ENCODE data around the gene IRF3.
A peak's percentile ranks its signal among the peaks of the same experiment; 100 is the strongest.

The IRF3 gene, protein sequence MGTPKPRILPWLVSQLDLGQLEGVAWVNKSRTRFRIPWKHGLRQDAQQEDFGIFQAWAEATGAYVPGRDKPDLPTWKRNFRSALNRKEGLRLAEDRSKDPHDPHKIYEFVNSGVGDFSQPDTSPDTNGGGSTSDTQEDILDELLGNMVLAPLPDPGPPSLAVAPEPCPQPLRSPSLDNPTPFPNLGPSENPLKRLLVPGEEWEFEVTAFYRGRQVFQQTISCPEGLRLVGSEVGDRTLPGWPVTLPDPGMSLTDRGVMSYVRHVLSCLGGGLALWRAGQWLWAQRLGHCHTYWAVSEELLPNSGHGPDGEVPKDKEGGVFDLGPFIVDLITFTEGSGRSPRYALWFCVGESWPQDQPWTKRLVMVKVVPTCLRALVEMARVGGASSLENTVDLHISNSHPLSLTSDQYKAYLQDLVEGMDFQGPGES

DNA sequence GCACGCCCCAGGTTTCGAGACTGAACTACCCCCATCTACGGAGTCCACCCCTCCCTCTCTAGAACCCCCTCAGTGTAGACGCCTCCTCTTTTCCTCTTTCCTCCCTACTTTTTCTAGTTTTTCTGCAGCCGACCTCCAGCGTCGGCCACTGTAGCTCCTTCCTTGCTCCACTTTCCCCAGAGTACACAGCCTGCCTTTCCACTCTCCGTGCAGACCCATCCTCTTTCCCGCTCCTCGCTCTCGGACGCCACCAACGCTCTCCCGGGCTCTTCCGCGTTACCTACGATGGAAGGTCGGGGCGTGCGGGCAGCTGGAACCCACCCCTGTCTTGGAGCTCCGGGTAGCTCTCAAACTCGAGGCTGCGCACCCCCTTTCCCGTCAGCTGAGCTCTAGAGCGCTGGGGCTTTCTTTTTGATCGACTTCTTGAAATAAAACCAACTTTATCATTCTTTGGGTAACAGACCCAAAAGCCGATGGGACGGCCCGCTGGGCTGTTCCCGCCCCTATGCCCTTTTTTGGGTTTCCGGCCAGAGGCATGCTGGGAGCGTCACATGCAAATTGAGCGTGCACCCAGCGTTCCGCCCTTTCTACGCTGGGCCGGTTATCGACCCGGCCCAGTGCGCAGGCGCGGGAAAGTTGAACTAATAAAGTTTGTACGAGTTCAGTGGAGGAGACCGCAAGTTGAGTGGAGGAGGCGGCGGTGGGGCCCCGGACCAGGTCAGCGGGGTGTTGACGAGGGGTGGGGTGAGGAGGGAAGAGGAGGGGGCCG, at the start of gene IRF3, which contains the start of gene BCL2L12:
IRF3 (minus strand) TSS at position 507 of the 769 bp plus-strand sequence. CDS start 1,019 bp downstream, outside the sequence.
BCL2L12 (plus strand) TSS at position 583 of the 769 bp plus-strand sequence. CDS start 760 bp downstream, outside the sequence.
- peak; percentile 98 for DNase-seq

DNA sequence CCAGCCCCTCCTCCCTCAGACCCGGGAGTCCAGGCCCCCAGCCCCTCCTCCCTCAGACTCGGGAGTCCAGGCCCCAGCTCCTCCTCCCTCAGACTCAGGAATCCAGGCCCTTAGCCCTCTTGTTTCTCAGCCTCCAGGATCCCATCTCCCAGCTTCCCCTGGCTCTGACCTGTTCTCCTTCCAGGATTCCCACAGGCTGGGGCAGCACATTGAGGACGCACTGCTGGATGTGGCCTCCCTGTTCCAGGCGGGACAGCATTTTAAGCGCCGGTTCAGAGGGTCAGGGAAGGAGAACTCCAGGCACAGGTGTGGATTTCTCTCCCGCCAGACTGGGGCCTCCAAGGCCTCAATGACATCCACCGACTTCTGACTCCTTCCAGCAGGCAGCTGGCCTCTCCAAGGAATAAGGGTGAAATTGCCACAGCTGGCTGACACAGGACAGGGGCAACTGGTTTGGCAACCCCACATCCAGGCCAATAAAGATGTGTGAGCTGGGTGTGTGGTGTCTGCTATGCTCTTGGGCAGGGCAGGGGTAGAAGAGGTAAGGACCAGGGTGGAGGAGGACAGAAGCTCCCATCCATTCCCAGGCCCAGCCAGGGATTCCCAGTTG, 47.7 kb upstream of the IRF3 start:
- DNase-seq = no peak

DNA sequence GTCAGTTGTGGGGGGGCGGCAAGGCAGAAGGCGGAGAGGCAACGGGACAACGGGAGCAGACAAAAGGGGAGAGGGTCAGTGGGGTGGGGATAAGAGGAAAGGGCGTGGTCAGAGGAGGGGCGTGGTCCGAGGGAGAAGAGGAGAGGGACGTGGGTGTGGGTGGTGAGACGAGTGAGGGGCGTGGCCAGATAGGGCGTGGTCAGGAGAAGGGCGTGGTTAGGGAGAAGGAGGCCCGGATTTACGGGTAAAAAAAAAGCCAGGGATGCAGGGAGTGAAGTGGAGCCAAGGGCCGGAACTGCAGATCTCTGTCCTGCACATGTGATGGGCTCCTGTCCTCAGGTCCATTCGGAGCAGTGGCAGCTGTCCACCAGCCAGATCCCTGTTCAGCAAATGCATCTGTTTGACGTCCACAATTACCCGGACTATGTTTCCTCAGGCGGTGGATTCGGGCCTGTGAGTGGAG, 46.8 kb upstream of the IRF3 start:
- peak; percentile 11 for DNase-seq

DNA sequence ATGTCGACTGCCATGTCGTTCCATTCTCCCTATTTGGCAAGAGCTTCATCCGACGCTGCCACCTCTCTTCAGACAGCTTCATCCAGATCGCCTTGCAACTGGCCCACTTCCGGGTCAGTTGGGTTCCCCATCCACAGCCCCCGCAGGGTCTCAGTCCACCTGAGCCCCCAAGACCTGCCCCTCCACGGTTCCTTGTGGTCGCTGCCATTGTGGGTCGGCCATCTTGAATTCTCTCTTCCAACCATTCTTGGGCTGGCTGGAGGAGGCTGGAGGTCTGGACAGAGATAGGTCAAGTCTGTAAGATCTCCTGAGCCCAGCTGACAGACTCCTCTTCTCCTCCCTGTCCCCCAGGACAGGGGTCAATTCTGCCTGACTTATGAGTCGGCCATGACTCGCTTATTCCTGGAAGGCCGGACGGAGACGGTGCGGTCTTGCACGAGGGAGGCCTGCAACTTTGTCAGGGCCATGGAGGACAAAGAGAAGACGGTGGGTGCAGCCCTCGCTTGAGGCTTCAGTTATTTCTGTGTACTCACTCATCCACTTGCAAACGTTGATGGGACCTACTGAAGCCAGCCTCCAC, 44.8 kb upstream of the IRF3 start:
- no peak for DNase-seq

DNA sequence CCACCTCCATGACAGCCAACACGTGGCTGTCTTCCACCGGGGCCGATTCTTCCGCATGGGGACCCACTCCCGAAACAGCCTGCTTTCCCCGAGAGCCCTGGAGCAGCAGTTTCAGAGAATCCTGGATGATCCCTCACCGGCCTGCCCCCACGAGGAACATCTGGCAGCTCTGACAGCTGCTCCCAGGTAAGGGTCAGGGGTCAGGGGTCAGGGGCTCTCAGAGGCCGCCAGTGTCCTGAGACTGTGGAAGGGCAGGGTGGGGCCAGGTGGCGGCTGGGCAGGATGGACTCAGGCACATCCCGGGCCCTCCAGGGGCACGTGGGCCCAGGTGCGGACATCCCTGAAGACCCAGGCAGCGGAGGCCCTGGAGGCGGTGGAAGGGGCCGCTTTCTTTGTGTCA, 40.3 kb upstream of the IRF3 start:
- no peak for DNase-seq

DNA sequence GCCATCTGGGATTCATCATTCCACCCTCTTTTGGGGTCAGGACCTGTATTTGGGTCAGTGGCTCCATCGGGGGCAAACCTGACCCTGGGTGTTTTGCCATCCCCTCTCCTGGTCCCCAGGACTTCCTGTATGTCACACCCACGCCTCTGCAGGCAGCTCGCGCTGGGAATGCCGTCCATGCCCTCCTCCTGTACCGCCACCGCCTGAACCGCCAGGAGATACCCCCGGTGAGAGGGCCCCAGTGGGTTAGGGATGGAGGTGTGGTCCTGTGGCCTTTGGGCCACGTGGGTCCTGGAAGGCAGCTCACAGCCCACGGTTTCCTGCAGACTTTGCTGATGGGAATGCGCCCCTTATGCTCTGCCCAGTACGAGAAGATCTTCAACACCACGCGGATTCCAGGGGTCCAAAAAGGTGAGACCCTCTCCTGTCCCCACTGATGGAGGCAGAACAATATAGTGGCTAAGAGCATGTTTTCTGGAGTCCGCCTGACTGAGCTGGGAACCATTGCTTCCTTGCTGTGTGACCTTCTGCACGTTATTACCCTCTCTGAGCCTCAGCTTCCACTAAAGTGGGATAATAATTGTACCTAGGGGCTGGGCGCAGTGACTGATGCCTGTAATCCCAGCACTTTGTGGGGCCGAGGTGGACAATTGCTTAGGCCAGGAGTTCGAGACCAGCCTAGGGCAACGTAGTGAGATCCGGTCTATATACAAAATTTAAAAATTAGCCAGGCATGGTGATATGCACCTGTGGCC, 39.4 kb upstream of the IRF3 start:
- DNase-seq = no peak

DNA sequence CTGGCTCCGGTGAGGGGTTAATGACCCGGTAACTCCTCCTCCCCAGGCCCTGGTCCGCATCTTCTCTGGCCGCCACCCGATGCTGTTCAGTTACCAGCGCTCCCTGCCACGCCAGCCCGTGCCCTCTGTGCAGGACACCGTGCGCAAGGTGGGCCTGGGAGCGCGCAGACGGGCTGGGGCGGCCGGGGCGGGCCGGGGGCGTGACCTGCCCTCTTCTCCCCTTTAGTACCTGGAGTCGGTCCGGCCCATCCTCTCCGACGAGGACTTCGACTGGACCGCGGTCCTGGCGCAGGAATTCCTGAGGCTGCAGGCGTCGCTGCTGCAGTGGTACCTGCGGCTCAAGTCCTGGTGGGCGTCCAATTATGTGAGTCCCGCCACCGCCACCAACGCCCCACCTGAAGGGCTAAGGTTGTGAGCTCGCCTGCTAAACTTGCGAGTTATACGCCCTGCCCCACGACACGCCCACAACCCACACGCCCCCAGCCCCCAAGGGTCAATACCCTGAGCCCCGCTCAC, 35.7 kb upstream of the IRF3 start:
- no peak for DNase-seq

DNA sequence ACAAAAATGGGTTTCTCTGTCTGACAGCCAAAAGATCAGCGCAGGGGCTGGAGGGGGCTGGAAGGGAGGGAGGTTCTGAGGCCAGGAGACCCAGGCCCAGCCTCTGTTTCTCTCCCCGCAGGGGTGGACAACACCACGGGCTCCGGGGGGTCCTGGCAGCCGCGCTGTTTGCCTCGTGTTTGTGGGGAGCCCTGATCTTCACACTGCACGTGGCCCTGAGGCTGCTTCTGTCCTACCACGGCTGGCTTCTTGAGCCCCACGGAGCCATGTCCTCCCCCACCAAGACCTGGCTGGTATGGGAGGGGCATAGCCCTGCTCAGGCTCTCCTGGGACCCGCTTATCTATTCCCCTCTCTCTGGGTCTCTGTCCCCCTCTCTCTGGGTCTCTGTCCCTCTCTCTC, 34.9 kb upstream of the IRF3 start:
- DNase-seq = no peak

DNA sequence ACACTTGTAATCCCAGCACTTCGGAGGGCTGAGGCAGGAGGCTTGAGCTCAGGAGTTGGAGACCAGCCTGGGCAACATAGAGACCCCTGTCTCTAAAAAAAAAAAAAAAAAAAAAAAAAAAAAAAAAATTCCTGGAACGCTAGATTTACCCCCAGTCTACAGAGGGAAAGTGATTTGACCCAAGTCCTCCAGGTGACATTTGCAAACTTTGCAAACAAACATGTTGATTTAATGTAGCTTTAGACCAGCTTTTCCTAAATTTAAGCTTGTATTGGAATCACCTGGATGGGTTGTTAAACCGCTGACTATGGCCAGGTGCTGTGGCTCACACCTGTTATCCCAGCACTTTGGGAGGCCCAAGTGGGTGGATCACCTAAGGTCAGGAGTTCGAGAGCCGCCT, 33.7 kb upstream of the IRF3 start:
- DNase-seq = no peak

DNA sequence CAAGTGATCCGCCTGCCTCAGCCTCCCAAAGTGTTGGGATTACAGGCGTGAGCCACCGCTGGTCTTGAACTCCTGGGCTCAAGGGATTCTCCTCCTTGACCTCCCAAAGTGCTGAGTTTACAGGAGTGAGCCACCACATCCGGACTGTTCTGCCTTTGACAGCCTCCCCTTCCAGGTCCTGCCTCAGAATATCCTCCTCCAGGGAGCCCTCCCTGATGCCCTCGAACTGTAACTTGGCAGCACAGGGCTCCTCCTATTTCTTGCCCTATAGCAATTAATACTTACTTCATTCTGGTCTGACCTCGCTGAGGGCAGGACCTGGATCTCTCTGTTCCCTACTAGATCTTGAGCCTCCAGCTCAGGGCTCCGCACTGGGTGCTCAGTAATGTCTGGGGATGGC, 31.2 kb upstream of the IRF3 start:
- no peak for DNase-seq

DNA sequence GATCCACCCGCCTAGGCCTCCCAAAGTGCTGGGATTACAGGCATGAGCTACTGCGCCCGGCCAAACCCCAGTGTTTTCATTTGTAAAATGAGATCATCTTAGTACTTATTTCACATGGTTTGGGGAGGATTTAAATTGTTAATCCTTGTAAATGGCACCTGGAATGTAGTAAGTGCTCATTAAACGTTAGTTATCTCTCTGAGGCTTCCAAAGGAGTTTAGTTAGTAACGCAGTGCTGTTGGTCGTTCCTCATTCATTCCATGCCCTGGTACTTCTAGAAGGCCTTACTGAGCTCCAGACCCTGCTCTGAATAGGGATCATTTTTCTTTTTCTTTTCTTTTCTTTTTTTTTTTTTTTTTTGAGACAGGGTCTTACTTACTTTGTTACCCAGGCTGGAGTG, 30.5 kb upstream of the IRF3 start:
- DNase-seq = no peak

DNA sequence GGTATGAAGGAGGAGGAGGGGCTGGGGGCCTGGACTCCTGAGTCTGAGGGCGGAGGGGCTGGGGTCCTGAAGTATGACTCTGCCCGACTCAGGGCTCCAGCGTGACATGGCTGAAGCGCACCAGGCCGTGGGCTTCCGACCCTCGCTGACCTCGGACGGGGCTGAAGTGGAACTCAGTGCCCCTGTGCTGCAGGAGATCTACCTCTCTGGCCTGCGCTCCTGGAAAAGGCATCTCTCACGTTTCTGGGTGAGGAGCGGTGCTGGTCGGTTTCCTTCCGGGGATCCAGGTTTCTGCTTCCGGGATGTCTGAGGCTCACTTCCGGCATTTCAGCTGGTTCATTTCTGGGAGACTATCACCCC, 26.5 kb upstream of the IRF3 start:
- DNase-seq = no peak

DNA sequence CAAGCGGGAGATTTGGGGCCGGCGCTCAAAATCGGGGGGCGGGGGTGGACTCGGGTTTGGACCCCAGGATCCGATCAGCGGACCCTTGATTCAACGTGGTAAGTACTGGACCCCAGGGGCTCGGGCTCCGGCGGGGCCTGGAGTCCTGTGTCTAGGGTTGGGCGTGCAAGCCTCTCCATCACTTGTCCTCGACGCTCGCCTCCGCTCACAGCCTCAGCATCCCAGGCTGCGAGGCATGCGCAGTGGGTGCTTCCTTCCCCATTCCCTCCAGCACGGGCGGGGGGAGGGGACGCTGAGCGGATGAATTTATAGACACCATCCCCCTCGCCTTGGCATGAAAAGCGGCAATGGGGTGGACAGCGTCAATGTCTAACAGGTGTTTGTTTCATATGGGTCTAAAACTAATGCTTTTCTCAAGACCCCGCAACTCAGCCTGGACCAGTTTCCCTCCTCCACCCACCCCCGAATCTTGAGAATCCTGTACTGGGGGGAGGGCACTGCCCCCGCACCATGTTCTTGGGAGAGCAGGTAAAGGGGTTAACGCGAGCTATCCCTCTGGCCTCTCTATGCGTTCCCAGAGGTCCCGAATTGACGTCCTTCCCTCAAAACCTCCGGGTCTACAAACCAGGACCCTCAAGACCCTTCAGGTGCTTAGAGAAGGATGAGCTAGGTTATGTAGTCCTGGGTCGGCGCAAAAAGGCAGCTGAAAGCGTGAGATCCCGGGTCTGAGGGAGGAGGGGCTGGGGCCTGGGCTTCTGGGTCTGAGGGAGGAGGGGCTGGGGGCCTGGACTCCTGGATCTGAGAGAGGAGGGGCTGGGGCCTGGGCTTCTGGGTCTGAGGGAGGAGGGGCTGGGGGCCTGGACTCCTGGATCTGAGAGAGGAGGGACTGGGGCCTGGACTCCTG, 25.8 kb upstream of the IRF3 start:
- peak; percentile 12 for DNase-seq

DNA sequence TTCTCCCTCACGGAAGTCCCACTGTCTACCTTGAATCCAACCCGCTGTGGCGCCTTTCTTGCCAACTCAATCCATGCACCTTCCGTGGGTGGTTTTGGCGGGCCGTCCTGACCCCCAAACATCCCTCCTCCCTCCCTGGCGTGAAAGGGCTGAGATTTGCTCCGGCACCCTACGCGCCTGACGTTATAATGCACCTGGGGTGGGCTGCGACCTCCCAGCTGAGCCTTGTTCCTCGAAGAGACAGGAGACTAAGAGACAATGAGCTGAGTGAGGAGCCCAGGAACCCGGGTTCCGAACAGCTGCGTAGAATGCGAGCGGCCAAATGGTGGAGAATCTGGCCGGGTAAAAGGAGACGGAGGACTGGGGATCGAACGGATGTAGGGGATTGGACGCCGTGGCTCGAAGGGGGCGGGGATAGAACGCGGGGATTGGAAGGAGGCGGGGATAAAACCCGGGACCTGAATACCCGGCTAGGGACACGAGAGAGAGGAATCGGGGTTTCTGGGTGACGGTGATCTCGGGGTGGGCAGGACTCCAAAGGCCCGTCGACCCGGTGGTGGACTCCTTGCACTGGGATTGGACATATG, 25.1 kb upstream of the IRF3 start, which contains the start of gene CPT1C:
CPT1C (plus strand) TSS at position 461 of the 587 bp plus-strand sequence. CDS start 1,137 bp downstream, outside the sequence.
- DNase-seq = peak; percentile 26

DNA sequence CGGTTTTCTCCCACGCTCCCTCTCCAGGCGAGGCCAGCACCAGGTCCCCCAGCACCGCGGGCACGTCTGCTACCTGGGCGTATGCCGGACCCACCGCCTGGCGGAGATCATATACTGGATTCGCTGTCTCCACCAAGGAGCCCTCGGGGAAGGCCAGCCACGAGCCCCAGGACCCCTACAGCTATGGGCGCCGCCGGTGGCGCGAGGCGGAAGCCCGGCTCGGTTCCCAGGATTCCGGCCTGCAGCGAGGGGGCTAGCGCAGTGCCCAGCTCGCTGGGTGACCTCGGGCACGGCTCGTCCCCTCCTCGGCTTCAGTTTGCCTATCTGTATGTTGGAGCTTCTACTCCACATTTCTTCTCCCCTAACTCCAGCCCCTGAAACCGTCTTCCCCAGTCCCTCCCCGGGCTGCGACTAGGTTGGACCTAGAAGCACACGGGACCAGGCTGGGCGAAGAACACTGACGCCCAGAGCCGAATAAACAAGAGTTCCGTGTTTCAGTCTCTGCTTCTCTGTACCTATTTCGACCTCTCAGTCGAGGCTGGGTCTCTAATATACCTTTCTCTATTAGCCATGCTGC, 24.5 kb upstream of the IRF3 start:
- DNase-seq = no peak

DNA sequence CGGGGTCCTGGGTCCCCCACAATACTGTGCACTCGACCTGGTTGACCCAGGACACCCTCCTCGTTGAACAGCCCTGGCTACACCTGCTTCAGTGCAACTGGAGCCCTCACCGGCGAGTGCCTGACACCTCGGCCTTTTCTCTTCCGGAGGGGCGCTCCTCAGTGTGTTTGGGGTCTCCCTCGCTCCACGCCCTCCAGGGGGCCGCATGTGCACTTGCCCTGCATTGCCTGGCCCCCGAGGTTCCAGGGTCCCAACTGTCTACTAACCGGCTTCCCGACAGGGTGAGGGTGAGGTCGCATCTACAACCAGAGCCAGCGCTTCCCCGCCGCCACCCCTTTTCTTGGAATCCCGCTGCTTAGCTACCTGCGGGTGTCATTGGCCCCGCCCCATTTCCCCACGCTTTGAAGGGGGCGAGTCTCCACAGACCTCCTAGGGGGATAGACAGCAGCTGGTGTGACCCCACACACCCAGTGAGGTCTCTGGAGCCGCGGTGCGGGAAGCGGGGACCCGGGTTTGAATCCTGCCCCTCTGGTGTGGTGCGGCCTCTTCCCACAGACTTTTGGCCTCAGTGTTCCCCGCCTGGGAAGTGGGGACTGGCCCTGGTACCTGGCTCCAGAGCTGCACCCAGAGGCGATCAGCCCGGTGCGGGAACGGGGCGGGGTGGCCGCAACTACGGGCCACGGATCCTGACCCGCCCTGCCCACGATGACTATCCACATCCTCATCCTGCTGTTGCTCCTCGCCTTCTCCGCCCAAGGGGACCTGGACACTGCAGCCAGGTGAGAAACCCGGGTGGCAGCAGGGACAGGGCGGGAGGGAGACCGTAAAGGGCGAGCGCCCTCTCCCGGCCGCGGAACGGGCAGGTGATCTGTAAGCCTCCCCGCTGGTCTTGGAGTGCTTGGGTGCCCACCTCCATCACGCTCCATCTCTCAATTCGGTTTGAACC, 23.7 kb upstream of the IRF3 start, which contains the start of gene ADM5:
ADM5 (plus strand) TSS at position 462 of the 946 bp plus-strand sequence; CDS start at position 706, 244 bp downstream.
- no peak for DNase-seq

DNA sequence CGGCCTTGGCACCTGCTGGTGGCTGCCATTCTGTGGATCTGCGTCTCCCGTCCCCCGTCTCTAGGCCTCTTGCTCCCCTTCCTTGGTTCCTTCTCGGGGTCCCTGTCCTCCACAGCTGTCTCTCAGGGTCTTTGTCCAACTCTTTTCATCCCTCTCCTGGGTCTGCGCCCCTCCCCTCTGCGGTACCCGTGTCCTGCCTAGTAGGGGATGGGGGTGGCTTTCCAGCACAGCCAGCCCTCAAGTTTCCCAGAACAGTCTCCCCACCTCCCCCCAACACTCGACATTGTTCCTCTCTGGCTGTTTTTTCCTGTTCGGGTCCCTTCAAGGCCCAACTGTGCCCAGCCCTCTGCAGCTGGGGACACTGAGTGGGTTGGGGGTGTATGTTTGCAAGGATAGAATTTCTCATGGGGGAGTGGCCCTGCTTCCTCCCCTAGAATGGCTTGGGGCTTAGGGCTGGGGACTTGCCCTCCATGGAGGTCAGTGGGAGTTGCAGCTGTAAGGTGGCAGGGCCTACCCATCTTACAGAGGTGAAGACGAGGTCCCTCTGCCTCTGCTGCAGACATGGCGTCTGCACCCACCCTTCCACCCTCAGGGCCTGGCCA, 23.0 kb upstream of the IRF3 start:
- no peak for DNase-seq

Measured in inflammatory macrophage treated with lipopolysaccharide for 4 hours (primary cell).